HepG2 (cell line): ENCODE data around the gene HINT2. TPM values are rescaled to one million over a fixed set of nuclear protein-coding genes. Genes with fewer than 3 reads are reported as not detected.
A peak's percentile ranks its signal among the peaks of the same experiment; 100 is the strongest.

Experiments
- CENPX ChIP-seq: sonication (generic); formaldehyde crosslinking; IDR thresholded peaks from 2 replicates; pipeline ENCODE4 v1.9.0; 2021; ENCODE audit warnings: mild to moderate bottlenecking, missing genetic modification reagents, moderate library complexity
- HBP1 ChIP-seq: IDR thresholded peaks from 2 replicates; pipeline ENCODE4 v1.6.1; 2016; ENCODE audit warnings: low read depth, control low read depth
- HHEX ChIP-seq: IDR thresholded peaks from 2 replicates; pipeline ENCODE4 v1.6.1; 2016; ENCODE audit warnings: control low read depth
- HMGXB4 ChIP-seq, 2 experiments: sonication (generic) in 1 of 2; formaldehyde crosslinking in 1 of 2; IDR thresholded peaks; 2 replicates each; pipeline versions ENCODE4 v1.4.0 to v1.6.1; 2018 to 2020; ENCODE audit warnings: missing genetic modification reagents in 2 of 2, borderline replicate concordance in 1 of 2, low read depth in 1 of 2, mild to moderate bottlenecking in 1 of 2, missing biosample characterization in 1 of 2
- MAX ChIP-seq: IDR thresholded peaks from 2 replicates; pipeline ENCODE4 v1.6.1; 2012; ENCODE audit warnings: inconsistent platforms
- MED8 ChIP-seq: sonication (generic); formaldehyde crosslinking; IDR thresholded peaks from 2 replicates; pipeline ENCODE4 v1.8.1; 2023; ENCODE audit warnings: mild to moderate bottlenecking, missing genetic modification reagents; ENCODE audit not compliant: insufficient replicate concordance
- MEF2D ChIP-seq: sonication (generic); formaldehyde crosslinking; IDR thresholded peaks from 2 replicates; pipeline ENCODE4 v1.5.1; 2020; ENCODE audit warnings: mild to moderate bottlenecking, missing genetic modification reagents
- PATZ1 ChIP-seq: sonication (generic); formaldehyde crosslinking; IDR thresholded peaks from 2 replicates; pipeline ENCODE4 v1.4.0; 2020; ENCODE audit warnings: missing genetic modification reagents
- RFXAP ChIP-seq: sonication (generic); formaldehyde crosslinking; IDR thresholded peaks from 2 replicates; pipeline ENCODE4 v1.4.0; 2020; ENCODE audit warnings: missing genetic modification reagents, borderline replicate concordance
- SCMH1 ChIP-seq: sonication (generic); formaldehyde crosslinking; IDR thresholded peaks from 2 replicates; pipeline ENCODE4 v1.9.0; 2021; ENCODE audit warnings: missing genetic modification reagents, mild to moderate bottlenecking, borderline replicate concordance
- ZFP41 ChIP-seq: sonication (generic); formaldehyde crosslinking; IDR thresholded peaks from 2 replicates; pipeline ENCODE4 v1.4.0; 2020; ENCODE audit warnings: mild to moderate bottlenecking, missing genetic modification reagents, borderline replicate concordance
- ZFP91 ChIP-seq: sonication (generic); formaldehyde crosslinking; IDR thresholded peaks from 2 replicates; pipeline ENCODE4 v1.9.0; 2022; ENCODE audit warnings: missing genetic modification reagents, mild to moderate bottlenecking, borderline replicate concordance
- ZMYM4 ChIP-seq: sonication (generic); formaldehyde crosslinking; IDR thresholded peaks from 2 replicates; pipeline ENCODE4 v1.8.1; 2023; ENCODE audit warnings: mild to moderate bottlenecking, missing genetic modification reagents
- ZNF326 ChIP-seq: sonication (generic); formaldehyde crosslinking; IDR thresholded peaks from 2 replicates; pipeline ENCODE4 v1.4.0; 2020; ENCODE audit warnings: missing genetic modification reagents, borderline replicate concordance
- ZNF383 ChIP-seq: sonication (generic); formaldehyde crosslinking; IDR thresholded peaks from 2 replicates; pipeline ENCODE4 v1.4.0; 2020; ENCODE audit warnings: missing genetic modification reagents, mild to moderate bottlenecking, borderline replicate concordance
- ZNF570 ChIP-seq: sonication (generic); formaldehyde crosslinking; IDR thresholded peaks from 2 replicates; pipeline ENCODE4 v1.4.0; 2020; ENCODE audit warnings: mild to moderate bottlenecking, missing genetic modification reagents, borderline replicate concordance
- ZXDC ChIP-seq: sonication (generic); formaldehyde crosslinking; IDR thresholded peaks from 2 replicates; pipeline ENCODE4 v1.5.0; 2020; ENCODE audit warnings: mild to moderate bottlenecking, missing genetic modification reagents
- polyA plus RNA-seq, 8 experiments: library from polyadenylated mRNA; depleted of rRNA in 3 of 8; stranded (reverse) in 7 of 8; unstranded in 1 of 8; fragments of >200 nt; fragmentation: Illumina TruSeq in 4 of 8; extraction: Trizol in 4 of 8; gene quantifications; 2 replicates each; pipeline versions ENCODE4 v1.2.1 to v1.2.3, GENCODE V29; 2011 to 2016; ENCODE audit warnings: low read depth in 4 of 8, missing spikeins in 1 of 8, mixed read lengths in 1 of 8; ENCODE audit not compliant: insufficient read depth in 1 of 8
- total RNA-seq, 5 experiments: library from RNA; depleted of rRNA; stranded (reverse); fragments of >200 nt; fragmentation: Illumina TruSeq; extraction: Trizol; gene quantifications; 2 replicates each; pipeline ENCODE4 v1.2.3, GENCODE V29; 2016; ENCODE audit warnings: low read depth in 1 of 5

The HINT2 gene
- total and polyA plus RNA-seq, 2 of the 13 experiments (the other 11 are each of a cell fraction or from before 2014, with no cell fraction given), result 37.9 to 56.2 TPM

GRCh38 chr9:35826071-35826701 is 11.3 kb upstream of the HINT2 start (continued):
- no peak for TF ChIP-seq ZNF326 (CRISPR knock-in tag)
- no peak for TF ChIP-seq ZNF570 (CRISPR knock-in tag)
- no peak for TF ChIP-seq CENPX (CRISPR knock-in tag)
- no peak for TF ChIP-seq SCMH1
- no peak for TF ChIP-seq ZXDC (CRISPR knock-in tag)
- no peak for TF ChIP-seq ZFP91 (CRISPR knock-in tag)
- TF ChIP-seq ZFP41 (CRISPR knock-in tag), result no peak
- TF ChIP-seq RFXAP (CRISPR knock-in tag), result no peak
- TF ChIP-seq MED8 (CRISPR knock-in tag), result no peak
- TF ChIP-seq ZMYM4 (CRISPR knock-in tag), result 0 out of 2 replicates have a peak, but pooled peaks have one; percentile 16
- TF ChIP-seq HBP1 (CRISPR knock-in tag), result no peak
- TF ChIP-seq MAX, result 0 out of 2 replicates have a peak, but pooled peaks have one; percentile 21
- TF ChIP-seq HMGXB4 (CRISPR knock-in tag; IDR thresholded peaks at IDR 0.05; ENCODE audit: borderline replicate concordance in 1 of 2, low read depth in 1 of 2), result peak; percentile 25 to 46; a peak in 1 of 4 replicates
- TF ChIP-seq HHEX (CRISPR knock-in tag), result no peak
- TF ChIP-seq PATZ1, result 0 out of 2 replicates have a peak, but pooled peaks have one; percentile 16
- TF ChIP-seq ZNF383 (CRISPR knock-in tag), result no peak
- TF ChIP-seq MEF2D (CRISPR knock-in tag), result no peak
